Putamen (tissue), 1 donor: ENCODE measurements around the gene SLC25A24.

ENCODE experiments used
- DNase-seq: peaks from one replicate; pipeline ENCODE4 v3.0.0-alpha.2; 2016; ENCODE audit warnings: low spot score

The SLC25A24 gene

GRCh38 chr1:108097018-108097417 is 103.1 kb downstream of the SLC25A24 start:
- no peak for DNase-seq

GRCh38 chr1:108096089-108096488 is 104.1 kb downstream of the SLC25A24 start:
- DNase-seq: no peak

- DNase-seq: no peak
Measured at GRCh38 chr1:108089477-108089876, 110.7 kb downstream of the SLC25A24 start.

- no peak for DNase-seq
Measured at GRCh38 chr1:108085628-108086027, 114.5 kb downstream of the SLC25A24 start.

DNA sequence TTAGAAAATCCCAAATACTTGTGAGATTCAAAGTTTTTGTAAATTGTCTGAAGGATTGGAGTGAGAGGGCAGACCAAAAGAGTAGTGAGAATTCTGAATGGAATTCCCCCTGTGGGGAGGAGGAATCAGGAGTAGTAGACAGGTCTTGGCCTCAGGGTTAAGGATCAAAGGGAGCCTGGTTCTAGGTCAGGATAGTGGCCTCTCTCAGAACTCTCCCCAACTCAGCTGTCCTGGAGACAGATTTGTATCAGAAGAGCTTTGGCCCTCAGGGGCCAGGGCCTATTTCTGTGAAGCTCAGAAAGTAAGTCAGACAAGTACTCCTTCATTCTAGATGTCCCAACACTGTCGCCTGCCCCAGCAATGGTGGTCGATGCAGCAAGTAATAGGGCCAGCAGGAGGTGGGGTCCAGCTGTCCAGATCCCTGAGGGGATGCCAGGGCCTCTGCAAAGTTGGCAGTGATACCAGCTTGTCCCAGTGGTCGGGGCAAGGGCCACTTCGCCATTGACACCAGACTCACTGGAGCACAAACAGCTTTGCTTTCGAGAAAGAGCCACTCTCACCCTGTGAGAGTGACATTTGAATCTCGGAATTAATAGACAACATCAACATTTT is 115.2 kb downstream of the SLC25A24 start:
- DNase-seq: no peak
